Testis (tissue), 3 donors: Measurements from ENCODE around the gene SDK2. TPM values are rescaled to one million over a fixed set of nuclear protein-coding genes. Genes with fewer than 3 reads are reported as not detected.

ENCODE experiments used
- DNase-seq: peaks from one replicate; pipeline ENCODE4 v3.0.0-alpha.2; 2019
- H3K27ac ChIP-seq, 2 donors: fragments of 200-600 bp; sonication (generic); one replicate each; pipeline ENCODE4 v1.5.1; 2019
- H3K27me3 ChIP-seq: fragments of 200-600 bp; sonication (generic); one replicate; pipeline ENCODE4 v1.5.1; 2019
- H3K36me3 ChIP-seq: fragments of 200-600 bp; sonication (generic); one replicate; pipeline ENCODE4 v1.5.1; 2017; ENCODE audit warnings: low read depth; ENCODE audit errors: missing control alignments
- H3K4me1 ChIP-seq: fragments of 200-600 bp; sonication (generic); one replicate; pipeline ENCODE4 v1.5.1; 2019
- H3K4me3 ChIP-seq, 2 donors: fragments of 200-600 bp; sonication (generic); one replicate each; pipeline ENCODE4 v1.5.1; 2017 to 2019
- H3K9me3 ChIP-seq: fragments of 200-600 bp; sonication (generic); one replicate; pipeline ENCODE4 v1.5.1; 2017
- CTCF ChIP-seq, 3 experiments: fragments of 450-650 bp in 2 of 3; fragments of 200-600 bp in 1 of 3; sonication (generic) in 1 of 3; IDR thresholded peaks; one replicate each; pipeline ENCODE4 v1.5.1; 2016 to 2019; ENCODE audit warnings: antibody characterized with exemption in 3 of 3, mild to moderate bottlenecking in 2 of 3, moderate library complexity in 1 of 3
- POLR2A ChIP-seq: fragments of 450-650 bp; IDR thresholded peaks from one replicate; pipeline ENCODE4 v1.6.1; 2017; ENCODE audit warnings: antibody characterized with exemption, mild to moderate bottlenecking, moderate library complexity
- WGBS, 2 donors: methylation state at CpG; one replicate each; pipeline ENCODE4 v1.1.5; 2018; 5-methylcytosine and 5-hydroxymethylcytosine counted together
- intact Hi-C: fragments of 100-400 bp; cut with DNase I; formaldehyde crosslinking; loops from one replicate; pipeline ENCODE4 v1.15.1; 2023; ENCODE audit warnings: low total_unique reads
- polyA plus RNA-seq: library from polyadenylated mRNA; stranded (reverse); fragments of 350-450 nt; fragmentation: Illumina TruSeq; extraction: RNeasy Lipid Tissue Mini Kit (QIAGEN cat#74804); gene quantifications from one replicate; pipeline ENCODE4 v1.2.3, GENCODE V29; 2014; ENCODE audit warnings: low read depth, low replicate concordance; ENCODE audit not compliant: insufficient read depth
- total RNA-seq, 2 donors: library from RNA; depleted of rRNA; stranded (reverse); fragments of >200 nt; gene quantifications; one replicate each; pipeline ENCODE4 v1.2.3, GENCODE V29; 2016

SDK2 gene
- total and polyA plus RNA-seq, 3 donors from 2014 or later = 36.9 to 63.4 (median 55.4) TPM

GRCh38 chr17:73285916-73286862 lies 358.1 kb downstream of the SDK2 start:
- intact Hi-C loops = no loop called here
- Histone ChIP-seq H3K4me3 (no peak overlapping the region), H3K27me3 (no peaks in the 10 kb centered on the region), H3K27ac (peak overlapping the region; percentile 79 to 90), H3K9me3 (no peaks in the 10 kb centered on the region), H3K36me3 (no peaks in the 10 kb centered on the region), H3K4me1 (peaks cover 88% of the 10 kb centered on the region)
- WGBS, 2 donors = 63 to 88% methylated on average over 30 to 52 of the region's 52 CpGs
- no peak for TF ChIP-seq POLR2A
- no peak for TF ChIP-seq CTCF (IDR thresholded peaks at IDR 0.05)
- no peak for DNase-seq

DNA sequence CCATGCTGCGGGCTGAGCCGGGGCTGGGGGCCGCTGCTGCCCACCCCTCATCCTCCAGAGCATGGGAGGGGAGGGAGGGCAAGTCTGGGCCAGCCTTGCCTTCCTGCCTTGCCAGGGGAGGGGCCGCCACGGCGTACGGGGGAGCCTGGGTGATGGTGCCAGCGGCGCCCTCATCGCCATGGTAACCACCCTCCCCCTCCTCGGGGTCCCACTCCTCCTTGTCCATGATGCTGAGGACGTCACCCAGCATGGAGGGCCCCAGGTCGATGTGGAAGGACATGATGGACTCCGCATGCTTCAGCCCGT lies 358.7 kb downstream of the SDK2 start:
- peaks cover 82% of the 10 kb centered on the region for H3K4me1 ChIP-seq
- H3K4me3 ChIP-seq = no peak overlapping the region
- intact Hi-C loops = no loop called here
- H3K36me3 ChIP-seq = no peaks in the 10 kb centered on the region
- 74 to 100% methylated on average over 1 to 14 of the region's 15 CpGs for WGBS, 2 donors
- DNase-seq = no peak
- H3K27me3 ChIP-seq = no peaks in the 10 kb centered on the region
- H3K9me3 ChIP-seq = no peaks in the 10 kb centered on the region
- H3K27ac ChIP-seq = peak overlapping the region; percentile 79 to 90
- TF ChIP-seq POLR2A = no peak
- no peak for TF ChIP-seq CTCF (IDR thresholded peaks at IDR 0.05)

DNA sequence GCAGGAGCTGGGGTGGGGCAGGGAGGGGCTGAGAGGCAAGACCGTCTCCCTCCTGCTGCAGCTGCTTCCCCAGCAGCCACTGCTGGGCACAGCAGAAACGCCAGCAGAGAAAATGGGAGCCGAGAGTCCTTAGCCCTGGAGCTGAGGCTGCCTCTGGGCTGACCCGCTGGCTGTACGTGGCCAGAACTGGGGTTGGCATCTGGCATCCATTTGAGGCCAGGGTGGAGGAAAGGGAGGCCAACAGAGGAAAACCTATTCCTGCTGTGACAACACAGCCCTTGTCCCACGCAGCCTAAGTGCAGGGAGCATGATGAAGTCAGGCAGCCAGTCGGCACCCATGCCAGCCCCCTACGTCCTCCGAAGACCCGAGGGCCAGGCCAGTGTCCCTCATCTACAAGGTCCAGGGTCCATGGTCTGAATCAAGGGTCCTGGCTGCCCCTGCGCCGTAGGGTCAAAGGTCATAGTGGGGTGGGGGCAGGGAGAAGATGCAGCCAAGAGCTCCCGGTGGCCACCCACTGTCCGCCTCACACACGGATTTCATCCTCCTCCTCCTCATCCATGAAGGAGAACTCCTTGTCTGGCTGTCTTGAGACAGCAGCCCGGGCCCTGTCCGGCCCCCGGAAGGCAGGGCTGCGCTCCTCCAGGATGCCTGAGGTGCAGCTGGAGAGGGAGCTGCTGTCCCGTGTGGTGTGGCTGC lies 359.2 kb downstream of the SDK2 start:
- WGBS, 2 donors = 62 to 78% methylated on average over 6 to 20 of the region's 20 CpGs
- TF ChIP-seq POLR2A (no peak), CTCF (IDR thresholded peaks at IDR 0.05) (no peak)

More for the DNA sequence above, 359.2 kb downstream of the SDK2 start:
- Histone ChIP-seq H3K27ac (peak overlapping the region; percentile 79 to 90), H3K27me3 (no peaks in the 10 kb centered on the region), H3K4me1 (peaks cover 79% of the 10 kb centered on the region), H3K9me3 (no peaks in the 10 kb centered on the region), H3K36me3 (no peaks in the 10 kb centered on the region), H3K4me3 (no peak overlapping the region)
- intact Hi-C loops = no loop called here
- DNase-seq = no peak
